Fibroblast of peridontal ligament (primary cell): ENCODE results near the gene ZNF479.
"Not testable (repeated sequence)": the region's sequence is repeated elsewhere in the genome, so short reads cannot be mapped to it uniquely, and the experiment has no call there.

Source experiments
- DNase-seq: peaks from one replicate; pipeline ENCODE4 v3.0.0-alpha.2; 2010; ENCODE audit errors: extremely low read depth

The ZNF479 gene

DNA sequence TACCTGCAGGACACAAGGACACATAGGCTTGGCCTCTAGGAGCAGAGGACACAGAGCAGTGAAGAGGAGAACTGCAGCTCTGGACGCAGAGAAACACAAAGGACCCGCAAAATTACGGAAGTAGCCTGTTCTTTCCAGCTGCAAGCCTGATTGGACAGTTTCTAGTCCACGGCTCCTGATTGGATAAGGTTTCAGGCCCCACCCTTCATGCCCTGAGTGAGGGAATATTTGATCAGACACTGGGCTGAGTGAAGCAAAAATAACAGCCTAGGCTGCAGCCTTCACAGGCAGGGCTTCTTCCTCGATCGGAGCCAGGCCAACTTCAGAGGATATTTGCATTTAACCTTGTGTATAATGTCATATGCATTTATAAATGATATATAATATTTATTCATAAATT lies at the start of gene ZNF479:
ZNF479 (minus strand) TSS at position 101 of the 400 bp plus-strand sequence. CDS start 112 bp downstream, outside the sequence.
- DNase-seq: not testable (repeated sequence)

DNA sequence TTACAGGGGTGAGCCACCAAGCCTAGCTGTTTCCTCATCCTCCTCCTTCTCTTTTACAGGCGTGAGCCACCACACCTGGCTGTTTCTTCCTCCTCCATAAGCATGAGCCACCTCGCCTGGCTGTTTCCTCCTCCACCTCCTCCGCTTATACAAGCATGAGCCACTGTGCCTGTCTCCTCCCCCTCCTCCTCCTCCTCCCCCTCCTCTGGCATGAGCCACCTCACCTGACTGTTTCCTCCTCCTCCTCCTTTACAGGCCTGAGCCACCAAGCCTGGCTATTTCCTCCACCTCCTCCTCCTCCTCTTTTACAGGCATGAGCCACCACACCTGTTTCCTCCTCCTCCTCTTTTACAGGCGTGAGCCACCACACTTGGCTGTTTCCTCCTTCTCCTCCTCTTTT lies 49.8 kb upstream of the ZNF479 start:
- DNase-seq: no peak

GRCh38 chr7:57181281-57181680 lies 49.0 kb upstream of the ZNF479 start:
- no peak for DNase-seq

DNA sequence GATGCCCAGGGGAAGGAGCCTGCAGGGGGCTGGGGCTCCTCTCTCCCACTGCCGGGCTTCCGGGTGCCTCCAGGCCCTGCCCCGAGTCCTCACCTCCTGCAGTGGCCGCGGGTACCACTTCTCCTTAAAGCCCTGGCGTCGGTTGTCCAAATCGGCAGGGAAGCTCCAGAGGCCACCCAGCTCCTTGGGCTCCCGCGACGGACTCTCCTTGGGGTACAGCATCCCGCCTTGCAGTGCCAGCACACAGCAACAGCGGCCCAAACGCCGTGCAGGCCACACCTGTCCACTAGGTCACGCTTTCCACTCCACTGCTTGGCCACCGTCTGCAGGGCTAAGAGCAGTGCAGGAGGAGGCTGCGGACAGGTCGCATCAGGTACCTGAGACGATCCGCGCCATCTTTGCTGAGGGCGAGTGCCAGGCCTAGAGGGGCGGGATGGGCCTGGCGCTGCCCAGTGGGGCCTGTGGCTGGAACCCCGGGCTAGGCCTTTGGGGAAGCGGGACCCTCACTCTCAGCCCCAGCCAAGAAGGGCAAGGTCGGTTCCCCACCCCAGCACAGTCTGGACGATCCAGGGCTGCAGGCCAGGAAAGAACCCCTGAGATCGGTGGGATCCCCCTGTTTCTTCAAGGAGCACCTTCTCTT lies 47.7 kb upstream of the ZNF479 start:
- DNase-seq: no peak

- no peak for DNase-seq
Observed at GRCh38 chr7:57178768-57179139, 46.5 kb upstream of the ZNF479 start.

DNA sequence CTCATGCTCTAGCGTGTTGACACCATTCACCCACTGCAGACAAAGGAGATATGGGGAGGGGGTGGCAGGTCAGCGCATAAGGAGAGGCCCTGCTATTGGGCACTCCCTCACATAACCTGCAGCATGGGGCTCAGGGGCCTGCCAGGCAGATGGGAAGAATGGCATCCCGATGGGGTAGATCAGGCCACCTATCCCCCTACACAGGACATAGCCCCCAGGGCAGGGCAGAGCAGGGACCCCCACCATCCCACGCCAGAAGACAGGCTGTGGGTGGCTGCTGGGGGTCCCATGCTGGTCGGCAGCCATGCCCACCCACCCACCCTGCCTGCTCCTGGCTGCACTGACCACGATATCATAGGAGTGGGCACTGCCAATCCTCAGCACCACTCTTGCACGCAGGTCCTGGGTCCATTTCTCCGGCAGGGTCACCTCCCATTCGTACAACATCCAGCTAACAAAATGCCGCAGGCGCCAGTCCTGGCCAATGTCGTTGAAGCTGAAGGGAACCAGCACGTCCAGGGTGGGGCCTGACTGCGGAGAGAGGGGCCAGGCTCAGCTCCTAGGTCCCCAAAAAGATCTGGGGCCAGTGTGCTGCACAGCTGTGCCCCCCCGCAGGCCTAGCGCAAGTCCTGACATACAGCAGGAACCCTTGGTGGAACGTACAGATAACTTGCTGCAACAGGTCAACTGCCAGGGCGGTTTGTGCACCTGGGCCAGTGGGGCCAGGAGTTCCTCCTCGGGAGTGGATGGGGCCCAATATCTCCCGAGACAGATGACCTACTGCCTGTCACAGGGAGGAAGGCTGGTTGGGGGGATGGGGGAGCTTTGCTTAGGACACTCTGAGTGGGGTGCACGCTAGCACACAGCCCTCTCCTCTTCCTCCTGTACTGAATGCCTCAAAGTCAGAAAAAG lies 45.9 kb upstream of the ZNF479 start:
- no peak for DNase-seq

- no peak for DNase-seq
Observed at GRCh38 chr7:57176928-57177635, 44.8 kb upstream of the ZNF479 start.

GRCh38 chr7:57165285-57165899 lies 33.2 kb upstream of the ZNF479 start:
- DNase-seq: no peak

DNA sequence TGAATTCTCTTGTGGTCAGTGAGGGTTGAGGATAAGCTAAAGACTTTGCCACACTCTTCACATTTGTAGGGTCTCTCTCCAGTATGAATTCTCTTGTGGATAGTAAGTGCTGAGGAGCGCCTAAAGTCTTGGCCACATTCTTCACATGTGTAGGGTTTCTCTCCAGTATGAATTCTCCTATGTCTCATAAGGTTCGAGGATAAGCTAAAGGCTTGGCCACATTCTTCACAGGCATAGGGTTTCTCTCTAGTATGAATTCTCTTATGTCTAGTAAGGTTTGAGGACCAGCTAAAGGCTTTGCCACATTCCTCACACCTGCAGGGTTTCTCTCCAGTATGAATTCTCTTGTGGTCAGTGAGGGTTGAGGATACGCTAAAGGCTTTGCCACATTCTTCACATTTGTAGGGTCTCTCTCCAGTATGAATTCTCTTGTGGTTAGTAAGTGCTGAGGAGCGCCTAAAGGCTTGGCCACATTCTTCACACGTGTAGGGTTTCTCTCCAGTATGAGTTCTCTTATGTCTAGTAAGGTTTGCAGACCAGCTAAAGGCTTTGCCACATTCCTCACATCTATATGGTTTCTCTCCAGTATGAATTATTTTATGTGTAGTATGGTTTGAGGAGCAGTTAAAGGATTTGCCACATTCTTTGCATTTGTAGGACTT lies 12.0 kb downstream of the ZNF479 start:
- not testable (repeated sequence) for DNase-seq
